ENCODE measurements around the gene WWOX. TPM values are rescaled to one million over a fixed set of nuclear protein-coding genes. Genes with fewer than 3 reads are reported as not detected.

Gene WWOX
- total RNA-seq, 1 experiment from 2014 or later: 79.9 TPM

- H3K4me1 ChIP-seq (ENCODE audit: insufficient read depth, low read length, poor library complexity, severe bottlenecking): no peaks in the 10 kb centered on the region
- H3K4me3 ChIP-seq (ENCODE audit: low read depth, low read length, poor library complexity, severe bottlenecking): no peak overlapping the region
- ChIA-PET POLR2A (ENCODE audit: low non-redundant PET) (no interaction called here), CTCF (no interaction called here)
- H3K27ac ChIP-seq (ENCODE audit: low read depth, low read length, poor library complexity, severe bottlenecking): no peak overlapping the region
- BruUV-seq (replicated peaks): no TSS peak
- DNase-seq (ENCODE audit: low spot score): no peak
- no peaks in the 10 kb centered on the region for H3K27me3 ChIP-seq (replicated peaks; ENCODE audit: insufficient read depth, low read depth, low read length, poor library complexity)
- no peak for TF ChIP-seq CTCF (conservative IDR thresholded peaks at IDR 0.05; ENCODE audit: low read depth, low read length)
- TF ChIP-seq EZH2 (IDR thresholded peaks at IDR 0.05; ENCODE audit: borderline replicate concordance, low read depth, low read length, poor library complexity, severe bottlenecking): no peak
- intact Hi-C loops (cut with micrococcal nuclease; ENCODE audit: unreplicated experiment): no loop called here
- H3K9me3 ChIP-seq (ENCODE audit: low read depth, low read length, poor library complexity, severe bottlenecking): peaks cover 17% of the 10 kb centered on the region
- no peaks in the 10 kb centered on the region for H3K36me3 ChIP-seq (ENCODE audit: insufficient read depth, low read length, poor library complexity, severe bottlenecking)
Observed at GRCh38 chr16:78407191-78407590, 307.7 kb downstream of the WWOX start.

- TF ChIP-seq EZH2 (IDR thresholded peaks at IDR 0.05; ENCODE audit: borderline replicate concordance, low read depth, low read length, poor library complexity, severe bottlenecking) (no peak), CTCF (conservative IDR thresholded peaks at IDR 0.05; ENCODE audit: low read depth, low read length) (no peak)
- intact Hi-C loops (cut with micrococcal nuclease; ENCODE audit: unreplicated experiment): no loop called here
- no peaks in the 10 kb centered on the region for H3K4me1 ChIP-seq (ENCODE audit: insufficient read depth, low read length, poor library complexity, severe bottlenecking)
- no peak overlapping the region for H3K27ac ChIP-seq (ENCODE audit: low read depth, low read length, poor library complexity, severe bottlenecking)
- no peaks in the 10 kb centered on the region for H3K27me3 ChIP-seq (replicated peaks; ENCODE audit: insufficient read depth, low read depth, low read length, poor library complexity)
- peaks cover 14% of the 10 kb centered on the region for H3K9me3 ChIP-seq (ENCODE audit: low read depth, low read length, poor library complexity, severe bottlenecking)
- DNase-seq (ENCODE audit: low spot score): no peak
- BruUV-seq (replicated peaks): no TSS peak
- ChIA-PET CTCF (no interaction called here), POLR2A (ENCODE audit: low non-redundant PET) (no interaction called here)
- no peaks in the 10 kb centered on the region for H3K36me3 ChIP-seq (ENCODE audit: insufficient read depth, low read length, poor library complexity, severe bottlenecking)
- no peak overlapping the region for H3K4me3 ChIP-seq (ENCODE audit: low read depth, low read length, poor library complexity, severe bottlenecking)
Observed at GRCh38 chr16:78413651-78414050, 314.2 kb downstream of the WWOX start.

- intact Hi-C loops (cut with micrococcal nuclease; ENCODE audit: unreplicated experiment): no loop called here
- ChIA-PET POLR2A (ENCODE audit: low non-redundant PET) (no interaction called here), CTCF (no interaction called here)
- H3K36me3 ChIP-seq (ENCODE audit: insufficient read depth, low read length, poor library complexity, severe bottlenecking): no peaks in the 10 kb centered on the region
- no peak overlapping the region for H3K27ac ChIP-seq (ENCODE audit: low read depth, low read length, poor library complexity, severe bottlenecking)
- no TSS peak for BruUV-seq (replicated peaks)
- no peaks in the 10 kb centered on the region for H3K27me3 ChIP-seq (replicated peaks; ENCODE audit: insufficient read depth, low read depth, low read length, poor library complexity)
- TF ChIP-seq EZH2 (IDR thresholded peaks at IDR 0.05; ENCODE audit: borderline replicate concordance, low read depth, low read length, poor library complexity, severe bottlenecking) (no peak), CTCF (conservative IDR thresholded peaks at IDR 0.05; ENCODE audit: low read depth, low read length) (no peak)
- no peaks in the 10 kb centered on the region for H3K4me1 ChIP-seq (ENCODE audit: insufficient read depth, low read length, poor library complexity, severe bottlenecking)
- no peak for DNase-seq (ENCODE audit: low spot score)
- no peak overlapping the region for H3K4me3 ChIP-seq (ENCODE audit: low read depth, low read length, poor library complexity, severe bottlenecking)
- peaks cover 16% of the 10 kb centered on the region for H3K9me3 ChIP-seq (ENCODE audit: low read depth, low read length, poor library complexity, severe bottlenecking)
Observed at GRCh38 chr16:78415013-78415412, 315.6 kb downstream of the WWOX start.

Measured in A673 (cell line).